Middle frontal gyrus (tissue), 1 donor: ENCODE results near the gene SEC24C.
"Not testable (repeated sequence)": the region's sequence is repeated elsewhere in the genome, so short reads cannot be mapped to it uniquely, and the experiment has no call there.

ENCODE experiments used
- DNase-seq: peaks from one replicate; pipeline ENCODE4 v3.0.0-alpha.2; 2015; ENCODE audit warnings: low spot score; ENCODE audit errors: extremely low spot score

Gene SEC24C

GRCh38 chr10:73730153-73730906, 13.8 kb upstream of the SEC24C start:
- peak; percentile 80 for DNase-seq

GRCh38 chr10:73731588-73732375, 12.4 kb upstream of the SEC24C start:
- no peak for DNase-seq

- no peak for DNase-seq
Measured at GRCh38 chr10:73732426-73732825, 11.7 kb upstream of the SEC24C start.

GRCh38 chr10:73732931-73733623, 11.1 kb upstream of the SEC24C start:
- DNase-seq: no peak

GRCh38 chr10:73734028-73734720, 10.0 kb upstream of the SEC24C start:
- DNase-seq: no peak

GRCh38 chr10:73734796-73735305, 9.3 kb upstream of the SEC24C start:
- no peak for DNase-seq

- DNase-seq: not testable (repeated sequence)
Measured at GRCh38 chr10:73740501-73741254, 3.5 kb upstream of the SEC24C start.

GRCh38 chr10:73742454-73742734, 1.8 kb upstream of the SEC24C start:
- no peak for DNase-seq

- DNase-seq: no peak
Measured at GRCh38 chr10:73743327-73743904, 756 bp upstream of the SEC24C start.

GRCh38 chr10:73744664-73744975, 448 bp downstream of the SEC24C start:
- no peak for DNase-seq

- DNase-seq: no peak
Measured at GRCh38 chr10:73746721-73747120, 2.5 kb downstream of the SEC24C start.

- DNase-seq: no peak
Measured at GRCh38 chr10:73750819-73751218, 6.6 kb downstream of the SEC24C start.

- no peak for DNase-seq
Measured at GRCh38 chr10:73756183-73756582, 12.0 kb downstream of the SEC24C start.

GRCh38 chr10:73758704-73759511, 14.7 kb downstream of the SEC24C start:
- DNase-seq: no peak

GRCh38 chr10:73759512-73760115, 15.4 kb downstream of the SEC24C start:
- no peak for DNase-seq

- DNase-seq: no peak
Measured at GRCh38 chr10:73761781-73762180, 17.6 kb downstream of the SEC24C start.

GRCh38 chr10:73762915-73763314, 18.7 kb downstream of the SEC24C start:
- no peak for DNase-seq

GRCh38 chr10:73763343-73763742, 19.2 kb downstream of the SEC24C start:
- DNase-seq: no peak

- DNase-seq: no peak
Measured at GRCh38 chr10:73765066-73765465, 20.9 kb downstream of the SEC24C start.
